Umbilical cord (tissue), 2 donors: ENCODE measurements around the gene TPST1. TPM values are rescaled to one million over a fixed set of nuclear protein-coding genes. Genes with fewer than 3 reads are reported as not detected.
"Not testable (repeated sequence)": the region's sequence is repeated elsewhere in the genome, so short reads cannot be mapped to it uniquely, and the experiment has no call there.

ENCODE experiments used
- DNase-seq: peaks from one replicate; pipeline ENCODE4 v3.0.0-alpha.2; 2015; ENCODE audit warnings: low spot score
- total RNA-seq: library from RNA; depleted of rRNA; stranded (reverse); fragments of >200 nt; gene quantifications from one replicate; pipeline ENCODE4 v1.2.3, GENCODE V29; 2014; ENCODE audit warnings: low replicate concordance; ENCODE audit not compliant: insufficient read depth

TPST1 gene
- total RNA-seq, 1 donor from 2014 or later, result 88.1 TPM

- no peak for DNase-seq
These were observed 16.5 kb upstream of the TPST1 start for GRCh38 chr7:66188645-66189044.

- DNase-seq, result no peak
These were observed 15.2 kb upstream of the TPST1 start for GRCh38 chr7:66189695-66190503.

DNA sequence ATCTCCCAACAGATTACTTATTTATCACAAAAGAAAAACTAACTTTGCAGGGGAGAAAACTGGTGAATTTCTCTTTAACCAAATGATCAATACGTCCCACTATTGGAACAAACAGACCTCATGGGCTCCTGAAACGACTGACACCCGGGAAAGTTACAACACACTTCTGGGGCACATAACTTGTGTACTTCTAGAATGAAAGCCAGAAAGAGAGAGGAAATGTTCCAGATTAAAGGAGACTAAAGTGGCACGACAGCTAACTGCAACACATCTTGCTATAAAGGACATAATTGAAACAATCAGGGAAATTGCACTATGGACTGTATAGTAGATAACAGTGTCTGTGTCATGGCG is 14.7 kb upstream of the TPST1 start:
- DNase-seq, result no peak

- DNase-seq, result no peak
These were observed 11.9 kb upstream of the TPST1 start for GRCh38 chr7:66193146-66193725.

GRCh38 chr7:66198469-66198868 is 6.7 kb upstream of the TPST1 start:
- no peak for DNase-seq

DNA sequence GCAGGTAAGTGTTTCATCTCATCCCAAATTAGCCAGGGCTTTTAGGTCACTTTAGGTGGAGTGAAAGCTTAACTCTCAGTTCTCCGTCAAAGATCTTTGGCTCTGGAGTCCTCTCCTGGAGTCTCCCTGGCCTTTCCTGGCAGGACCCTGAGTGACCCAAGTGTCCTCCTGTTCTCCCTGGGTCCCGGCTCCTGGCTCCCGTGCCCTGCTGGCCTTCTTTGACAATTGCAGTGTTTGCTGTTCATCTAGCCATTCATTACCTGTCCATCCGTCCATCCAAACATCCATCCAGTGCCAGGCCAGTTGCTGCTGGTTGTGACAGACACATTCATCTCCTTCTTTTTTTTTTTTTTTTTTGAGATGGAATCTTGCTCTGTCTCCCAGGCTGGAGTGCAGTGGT is 6.2 kb upstream of the TPST1 start:
- DNase-seq, result no peak

- no peak for DNase-seq
These were observed 2.7 kb upstream of the TPST1 start for GRCh38 chr7:66202441-66202840.

DNA sequence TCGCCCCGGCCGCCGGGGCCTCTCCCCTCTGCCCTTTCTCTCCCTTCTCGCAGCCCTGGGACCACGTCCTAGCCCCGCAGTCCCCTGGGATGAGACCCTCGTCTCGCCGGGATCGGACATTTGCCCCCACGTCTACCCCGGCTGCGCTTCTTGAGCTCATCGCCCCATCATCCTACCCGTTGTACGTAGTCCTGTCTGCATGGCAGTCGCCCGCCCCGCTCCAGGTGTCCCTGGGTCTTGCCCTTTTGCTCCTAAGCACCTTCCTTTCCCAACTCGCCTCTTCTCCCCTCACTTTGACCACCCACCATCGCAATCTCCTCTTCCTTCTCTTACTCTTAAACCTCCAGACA is 582 bp downstream of the TPST1 start:
- DNase-seq, result no peak

DNA sequence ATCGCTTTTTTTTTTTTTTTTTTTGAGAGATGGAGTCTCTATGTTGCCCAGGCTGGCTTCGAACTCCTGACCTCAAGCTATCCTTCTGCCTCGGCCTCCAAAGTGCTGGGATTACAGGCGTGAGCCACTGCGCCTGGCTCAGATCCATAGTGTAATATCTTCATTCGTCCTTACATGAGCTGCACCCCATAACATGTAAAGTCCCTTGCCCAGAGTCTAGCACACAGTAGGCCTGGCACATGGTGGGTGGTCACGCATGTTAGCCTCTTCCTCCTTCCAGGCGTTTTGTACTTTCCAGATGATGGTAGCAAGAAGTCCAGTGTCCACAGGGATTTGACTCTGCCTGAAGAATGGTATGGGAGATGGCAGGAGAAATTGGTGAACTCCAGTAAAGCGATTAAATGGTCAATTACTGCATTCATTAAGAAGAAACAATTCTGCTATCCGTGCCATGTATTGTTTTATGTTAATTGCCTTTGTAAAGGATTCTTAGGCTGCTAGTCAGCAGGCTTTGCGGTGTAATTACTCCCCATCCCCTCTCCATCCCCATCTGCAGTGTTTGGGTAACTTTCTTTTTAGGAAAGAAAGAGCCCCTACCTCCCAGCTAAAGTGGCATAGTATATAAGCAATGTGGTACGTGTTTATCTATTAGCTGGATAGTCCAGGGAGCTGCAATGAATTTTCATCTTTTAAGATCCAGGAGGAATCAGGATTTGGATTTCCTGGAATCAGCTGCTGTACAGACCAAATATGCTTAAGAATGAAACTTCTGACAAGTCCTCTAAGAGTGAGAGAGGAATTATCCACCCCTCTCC is 1.2 kb downstream of the TPST1 start:
- peak; percentile 73 for DNase-seq

DNA sequence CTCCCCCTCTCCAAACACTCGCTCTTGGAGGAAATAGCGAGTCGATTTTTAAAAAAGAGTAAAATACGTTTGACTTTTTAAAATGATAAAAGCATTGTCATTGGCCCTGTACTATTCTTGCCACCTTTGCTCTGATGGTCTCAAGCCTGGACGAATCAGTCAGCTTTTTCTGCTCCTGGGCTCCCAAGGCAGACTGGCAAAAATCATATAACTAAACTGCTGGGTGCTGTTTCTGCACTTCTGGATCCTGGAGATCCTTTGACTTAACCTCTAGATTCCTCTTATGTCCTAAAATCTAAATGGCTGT is 1.8 kb downstream of the TPST1 start:
- no peak for DNase-seq

DNA sequence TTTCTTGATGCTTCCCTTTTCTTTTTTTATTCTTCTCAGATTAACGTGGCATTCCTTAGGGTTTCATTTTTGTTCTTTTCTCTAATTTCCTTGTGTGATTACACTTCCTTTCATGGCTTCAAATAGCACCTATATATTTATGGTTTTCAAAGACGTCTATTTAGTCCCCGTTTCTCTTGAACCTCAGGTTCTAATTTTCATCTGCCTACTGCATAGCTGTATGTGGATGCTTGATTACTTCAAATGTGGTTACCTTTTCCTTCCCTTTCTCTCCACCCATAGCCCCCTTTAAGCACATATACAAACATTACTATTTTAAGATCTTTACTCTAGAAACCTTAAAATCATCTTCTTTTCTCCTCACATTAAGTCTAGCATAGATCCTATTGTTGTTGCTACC is 2.4 kb downstream of the TPST1 start:
- DNase-seq, result no peak

DNA sequence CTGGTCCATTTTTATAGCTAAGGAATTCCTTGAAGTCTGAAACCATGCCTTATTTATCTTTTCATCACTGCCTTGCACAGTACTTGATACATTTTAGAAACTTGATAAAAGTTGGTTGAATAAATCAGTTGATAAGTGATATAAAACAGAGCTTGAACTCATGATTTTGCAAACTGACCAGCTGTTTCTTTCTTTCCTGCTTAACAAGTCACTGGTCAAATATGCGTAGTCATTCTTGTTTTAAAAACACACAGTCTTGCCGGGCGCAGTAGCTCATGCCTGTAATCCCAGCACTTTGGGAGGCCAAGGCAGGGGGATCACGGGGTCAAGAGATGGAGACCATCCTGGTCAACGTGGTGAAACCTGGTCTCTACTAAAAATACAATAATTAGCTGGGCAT is 6.3 kb downstream of the TPST1 start:
- DNase-seq, result peak; percentile 42

- no peak for DNase-seq
These were observed 8.5 kb downstream of the TPST1 start for GRCh38 chr7:66213637-66214036.

GRCh38 chr7:66216687-66217086 is 11.6 kb downstream of the TPST1 start:
- no peak for DNase-seq

GRCh38 chr7:66219805-66220204 is 14.7 kb downstream of the TPST1 start:
- DNase-seq, result no peak

- no peak for DNase-seq
These were observed 16.3 kb downstream of the TPST1 start for GRCh38 chr7:66221442-66221841.

GRCh38 chr7:66227808-66228207 is 22.7 kb downstream of the TPST1 start:
- DNase-seq, result no peak

- not testable (repeated sequence) for DNase-seq
These were observed 26.4 kb downstream of the TPST1 start for GRCh38 chr7:66231326-66232216.

DNA sequence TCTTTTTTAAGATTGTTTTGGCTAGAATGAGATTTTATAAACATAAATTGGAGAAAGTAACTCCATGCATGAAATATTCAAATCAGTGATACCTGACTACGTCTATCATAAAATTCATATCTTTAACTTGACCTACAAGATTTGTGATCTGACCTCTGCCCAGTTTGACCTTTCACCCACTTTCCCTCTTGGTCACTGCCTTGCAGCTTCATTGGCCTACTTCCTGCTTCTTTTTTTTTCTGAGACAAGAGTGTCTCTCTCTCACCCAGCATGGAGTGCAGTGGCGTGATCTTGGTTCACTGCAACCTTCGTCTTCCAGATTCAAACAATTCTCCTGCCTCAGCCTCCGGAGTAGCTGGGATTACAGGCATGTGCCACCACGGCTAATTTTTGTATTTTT is 28.5 kb downstream of the TPST1 start:
- no peak for DNase-seq

DNA sequence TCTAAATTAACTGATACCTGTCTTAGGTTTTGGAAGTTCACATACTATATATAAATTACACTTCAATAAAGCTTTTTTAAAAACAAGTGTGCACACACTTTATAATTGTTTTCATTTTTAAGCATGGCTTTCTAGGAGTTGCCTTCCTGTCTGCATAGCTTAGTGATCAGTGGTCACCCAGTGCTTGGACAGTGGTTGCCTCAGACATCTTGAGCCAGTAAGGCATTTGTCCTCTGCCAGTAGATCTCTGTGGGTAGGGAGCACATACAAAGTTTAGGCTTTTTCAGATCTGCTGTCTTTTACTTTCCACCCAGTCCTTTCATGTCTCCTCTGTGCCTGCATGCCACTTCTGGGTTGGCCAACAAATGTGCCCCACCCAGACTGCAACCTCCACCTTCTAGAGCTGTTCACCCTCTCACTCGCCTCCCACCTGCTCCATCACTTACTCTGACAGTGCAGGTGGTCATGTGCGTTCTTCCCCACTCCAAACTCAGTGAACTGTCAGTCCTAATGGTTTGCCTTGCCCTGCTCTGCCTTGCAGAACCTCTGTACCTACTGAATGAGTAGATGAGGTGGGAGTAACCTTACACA is 31.7 kb downstream of the TPST1 start:
- no peak for DNase-seq

DNA sequence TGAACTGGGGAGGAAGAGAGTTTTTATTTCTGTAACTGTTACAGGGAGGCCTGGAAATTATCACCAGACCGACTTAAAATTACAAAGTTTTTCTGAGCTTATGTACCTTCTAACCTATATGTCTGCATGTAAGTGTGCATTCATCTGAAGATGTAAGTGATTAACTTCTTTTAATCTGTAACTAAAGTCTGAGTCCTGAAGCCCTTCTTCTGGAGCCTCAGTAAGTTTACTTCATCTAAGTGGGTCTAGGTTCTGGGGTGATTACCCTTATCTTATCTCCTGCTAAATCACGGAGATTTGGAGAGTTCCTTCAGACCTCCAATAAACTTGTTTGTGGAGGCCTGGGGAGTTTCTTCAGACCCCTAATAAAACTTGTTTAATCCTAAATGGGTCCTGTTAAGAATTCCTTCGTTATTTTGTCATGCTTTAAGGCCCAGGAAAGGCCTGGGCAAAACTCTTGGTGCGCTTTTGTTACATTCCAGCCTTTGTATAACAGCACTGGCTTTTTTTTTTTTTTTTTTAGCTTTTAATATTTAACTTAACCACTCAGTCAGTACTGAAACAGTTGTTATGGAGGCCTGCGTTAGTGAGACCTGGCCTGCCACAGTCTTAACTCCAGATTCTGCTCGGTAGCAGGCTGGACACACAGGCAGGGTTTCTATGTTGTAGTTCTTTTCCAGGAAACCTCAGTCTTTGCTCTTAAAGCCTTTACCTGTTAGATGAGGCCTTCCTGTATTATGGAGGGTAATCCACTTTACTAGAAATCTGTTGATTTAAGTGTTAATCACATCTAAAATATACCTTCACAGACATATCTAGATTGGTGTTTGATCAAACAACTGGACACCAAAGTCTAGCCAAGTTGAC is 33.0 kb downstream of the TPST1 start:
- DNase-seq, result peak; percentile 93
